OCI-M2 (cell line): ENCODE data around the gene CDK6.
"Not testable (repeated sequence)": the region's sequence is repeated elsewhere in the genome, so short reads cannot be mapped to it uniquely, and the experiment has no call there.

Source experiments
- DNase-seq: peaks from one replicate; lab custom pipeline; 2025; ENCODE audit not compliant: unreplicated experiment; lab: John Stamatoyannopoulos, UW

Gene CDK6

GRCh38 chr7:92836489-92836999 is at the start of gene CDK6:
Gene CDK6, minus strand, starts transcription at chr7:92836573. Its CDS starts 3,250 bp downstream, at chr7:92833323.
- no peak for DNase-seq

- not testable (repeated sequence) for DNase-seq
Observed at GRCh38 chr7:92886039-92886438, 49.7 kb upstream of the CDK6 start.

GRCh38 chr7:92884218-92884617 is 47.8 kb upstream of the CDK6 start:
- no peak for DNase-seq

- DNase-seq: no peak
Observed at GRCh38 chr7:92882760-92883159, 46.4 kb upstream of the CDK6 start.

- no peak for DNase-seq
Observed at GRCh38 chr7:92881091-92881485, 44.7 kb upstream of the CDK6 start.

- no peak for DNase-seq
Observed at GRCh38 chr7:92880212-92881090, 44.1 kb upstream of the CDK6 start.

GRCh38 chr7:92877367-92877766 is 41.0 kb upstream of the CDK6 start:
- DNase-seq: no peak

- no peak for DNase-seq
Observed at GRCh38 chr7:92876836-92877235, 40.5 kb upstream of the CDK6 start.

- DNase-seq: no peak
Observed at GRCh38 chr7:92875719-92876118, 39.3 kb upstream of the CDK6 start.

GRCh38 chr7:92875173-92875572 is 38.8 kb upstream of the CDK6 start:
- DNase-seq: no peak

- no peak for DNase-seq
Observed at GRCh38 chr7:92874567-92874966, 38.2 kb upstream of the CDK6 start.

GRCh38 chr7:92873776-92874175 is 37.4 kb upstream of the CDK6 start:
- DNase-seq: no peak

- no peak for DNase-seq
Observed at GRCh38 chr7:92872701-92873100, 36.3 kb upstream of the CDK6 start.

GRCh38 chr7:92868683-92869293 is 32.4 kb upstream of the CDK6 start:
- no peak for DNase-seq

GRCh38 chr7:92864169-92864568 is 27.8 kb upstream of the CDK6 start:
- DNase-seq: not testable (repeated sequence)

GRCh38 chr7:92856436-92856835 is 20.1 kb upstream of the CDK6 start:
- no peak for DNase-seq

GRCh38 chr7:92854501-92855238 is 18.3 kb upstream of the CDK6 start:
- no peak for DNase-seq

GRCh38 chr7:92851732-92852131 is 15.4 kb upstream of the CDK6 start:
- DNase-seq: no peak

- DNase-seq: no peak
Observed at GRCh38 chr7:92850516-92850915, 14.1 kb upstream of the CDK6 start.

GRCh38 chr7:92849322-92849721 is 12.9 kb upstream of the CDK6 start:
- DNase-seq: no peak

GRCh38 chr7:92848851-92849250 is 12.5 kb upstream of the CDK6 start:
- DNase-seq: no peak

GRCh38 chr7:92848441-92848840 is 12.1 kb upstream of the CDK6 start:
- DNase-seq: no peak
